ENCODE measurements around the gene POC1B. TPM values are rescaled to one million over a fixed set of nuclear protein-coding genes. Genes with fewer than 3 reads are reported as not detected.

Gene POC1B
- total RNA-seq, 1 donor from 2014 or later = 40.3 TPM

DNA sequence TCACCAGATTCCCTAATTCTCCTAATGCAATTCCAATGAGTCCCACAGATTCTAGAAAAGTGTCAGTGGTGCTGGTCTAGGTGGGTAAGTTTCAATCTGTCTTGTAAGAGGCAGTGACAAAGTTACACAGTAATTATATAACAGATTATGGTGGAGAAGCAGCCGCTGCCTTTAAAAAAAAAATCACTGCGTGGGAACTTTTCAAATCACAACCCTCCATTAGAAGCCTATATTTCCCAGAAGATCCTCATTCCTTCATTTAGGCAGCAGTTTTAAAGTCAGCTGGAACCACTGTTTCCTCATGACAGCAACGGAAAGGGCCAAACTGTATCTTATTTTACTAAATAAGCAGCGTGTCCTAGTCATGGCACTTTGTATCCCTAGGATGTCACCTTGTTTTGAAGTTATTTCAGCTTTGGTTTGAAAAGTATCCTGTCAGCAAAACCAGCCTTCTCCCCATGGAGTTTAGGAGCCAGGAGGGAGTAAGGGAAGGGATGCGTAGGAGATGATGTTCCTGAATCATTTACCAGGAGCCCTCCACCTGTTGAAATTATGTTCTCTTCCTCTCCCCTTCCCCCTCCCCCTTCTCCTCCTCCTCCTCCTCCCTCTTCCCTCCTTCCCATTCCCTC is 145.9 kb downstream of the POC1B start:
- H3K4me1 ChIP-seq = peaks cover 19% of the 10 kb centered on the region
- peaks cover 9% of the 10 kb centered on the region for H3K9me3 Mint-ChIP-seq
- H3K36me3 Mint-ChIP-seq = peaks cover 4% of the 10 kb centered on the region
- no peaks in the 10 kb centered on the region for H3K9me3 ChIP-seq (ENCODE audit: low read depth)
- H4K20me1 ChIP-seq (ENCODE audit: low read depth) = no peaks in the 10 kb centered on the region
- H3K36me3 ChIP-seq = no peaks in the 10 kb centered on the region
- H3K27me3 Mint-ChIP-seq (ENCODE audit: insufficient read depth, low read depth) = peaks cover 2% of the 10 kb centered on the region
- no peaks in the 10 kb centered on the region for H3K27me3 ChIP-seq
- no peaks in the 10 kb centered on the region for H3K79me2 ChIP-seq (ENCODE audit: low read depth)
- no peak overlapping the region for H3K4me3 ChIP-seq
- peak overlapping the region; percentile 72 for H3K27ac Mint-ChIP-seq
- no peak overlapping the region for H2AFZ ChIP-seq (replicated peaks)
- H3K4me2 ChIP-seq = no peak overlapping the region
- H3F3A ChIP-seq (ENCODE audit: low read depth) = peaks cover 8% of the 10 kb centered on the region
- H3K4me1 Mint-ChIP-seq = peaks cover 28% of the 10 kb centered on the region
- H3K27ac ChIP-seq = no peak overlapping the region
- DNase-seq (ENCODE audit: low spot score) = no peak
- no peak overlapping the region for H3K9ac ChIP-seq
- TF ChIP-seq EZH2phosphoT487 (IDR thresholded peaks at IDR 0.05) (no peak), EZH2 (IDR thresholded peaks at IDR 0.05) (no peak)
- TF ChIP-seq, protein P1, sequence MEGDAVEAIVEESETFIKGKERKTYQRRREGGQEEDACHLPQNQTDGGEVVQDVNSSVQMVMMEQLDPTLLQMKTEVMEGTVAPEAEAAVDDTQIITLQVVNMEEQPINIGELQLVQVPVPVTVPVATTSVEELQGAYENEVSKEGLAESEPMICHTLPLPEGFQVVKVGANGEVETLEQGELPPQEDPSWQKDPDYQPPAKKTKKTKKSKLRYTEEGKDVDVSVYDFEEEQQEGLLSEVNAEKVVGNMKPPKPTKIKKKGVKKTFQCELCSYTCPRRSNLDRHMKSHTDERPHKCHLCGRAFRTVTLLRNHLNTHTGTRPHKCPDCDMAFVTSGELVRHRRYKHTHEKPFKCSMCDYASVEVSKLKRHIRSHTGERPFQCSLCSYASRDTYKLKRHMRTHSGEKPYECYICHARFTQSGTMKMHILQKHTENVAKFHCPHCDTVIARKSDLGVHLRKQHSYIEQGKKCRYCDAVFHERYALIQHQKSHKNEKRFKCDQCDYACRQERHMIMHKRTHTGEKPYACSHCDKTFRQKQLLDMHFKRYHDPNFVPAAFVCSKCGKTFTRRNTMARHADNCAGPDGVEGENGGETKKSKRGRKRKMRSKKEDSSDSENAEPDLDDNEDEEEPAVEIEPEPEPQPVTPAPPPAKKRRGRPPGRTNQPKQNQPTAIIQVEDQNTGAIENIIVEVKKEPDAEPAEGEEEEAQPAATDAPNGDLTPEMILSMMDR (IDR thresholded peaks at IDR 0.05) = no peak
- H3K4me3 Mint-ChIP-seq = no peak overlapping the region

- H4K20me1 ChIP-seq (ENCODE audit: low read depth) = no peaks in the 10 kb centered on the region
- H3K4me3 Mint-ChIP-seq = no peak overlapping the region
Observed at GRCh38 chr12:89379148-89379838, 146.6 kb downstream of the POC1B start.

DNA sequence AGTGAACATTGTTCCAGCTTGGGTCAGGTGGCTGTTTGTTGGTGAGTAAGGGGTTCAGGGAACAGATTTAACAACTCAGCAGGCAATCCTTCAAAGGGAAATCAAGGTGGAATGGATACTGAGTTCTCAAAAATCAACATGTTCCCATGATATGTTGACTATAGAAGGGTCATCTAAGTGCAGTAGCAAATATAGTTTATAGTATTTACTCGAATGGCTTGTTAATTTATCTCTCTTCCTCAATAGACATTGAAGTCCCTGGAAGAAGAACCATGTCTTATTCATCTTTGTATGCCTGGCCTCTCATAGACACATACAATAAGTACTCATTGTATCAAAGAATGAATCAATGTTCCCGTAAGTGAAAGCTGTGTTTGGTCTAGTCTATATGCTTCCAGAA is 149.0 kb downstream of the POC1B start:
- peaks cover 8% of the 10 kb centered on the region for H3K4me1 Mint-ChIP-seq
- H2AFZ ChIP-seq (replicated peaks) = no peak overlapping the region
- no peaks in the 10 kb centered on the region for H3K79me2 ChIP-seq (ENCODE audit: low read depth)
- no peaks in the 10 kb centered on the region for H3K36me3 ChIP-seq
- H3K4me3 Mint-ChIP-seq = no peak overlapping the region
- no peaks in the 10 kb centered on the region for H4K20me1 ChIP-seq (ENCODE audit: low read depth)
- no peak for DNase-seq (ENCODE audit: low spot score)
- H3K27ac ChIP-seq = no peak overlapping the region
- H3K9me3 Mint-ChIP-seq = peaks cover 9% of the 10 kb centered on the region
- H3K9me3 ChIP-seq (ENCODE audit: low read depth) = no peaks in the 10 kb centered on the region
- H3K27me3 ChIP-seq = no peaks in the 10 kb centered on the region
- no peak overlapping the region for H3K4me2 ChIP-seq
- H3K4me1 ChIP-seq = no peaks in the 10 kb centered on the region
- no peak overlapping the region for H3K9ac ChIP-seq
- H3K36me3 Mint-ChIP-seq = peaks cover 6% of the 10 kb centered on the region
- no peaks in the 10 kb centered on the region for H3F3A ChIP-seq (ENCODE audit: low read depth)
- no peak for TF ChIP-seq EZH2 (IDR thresholded peaks at IDR 0.05)
- TF ChIP-seq, protein P1 (IDR thresholded peaks at IDR 0.05) = no peak
- no peak for TF ChIP-seq EZH2phosphoT487 (IDR thresholded peaks at IDR 0.05)
- H3K27me3 Mint-ChIP-seq (ENCODE audit: insufficient read depth, low read depth) = peaks cover 5% of the 10 kb centered on the region
- H3K4me3 ChIP-seq = no peak overlapping the region
- no peak overlapping the region for H3K27ac Mint-ChIP-seq

More at GRCh38 chr12:89379148-89379838, 146.6 kb downstream of the POC1B start:
- Mint-ChIP-seq H3K27me3 (ENCODE audit: insufficient read depth, low read depth) (peaks cover 2% of the 10 kb centered on the region), H3K36me3 (peaks cover 4% of the 10 kb centered on the region), H3K9me3 (peaks cover 9% of the 10 kb centered on the region), H3K27ac (peak overlapping the region; percentile 72), H3K4me1 (peaks cover 22% of the 10 kb centered on the region)
- Histone ChIP-seq H3K27ac (no peak overlapping the region), H3K4me3 (no peak overlapping the region), H2AFZ (replicated peaks) (no peak overlapping the region), H3F3A (ENCODE audit: low read depth) (peaks cover 4% of the 10 kb centered on the region), H3K4me1 (peaks cover 12% of the 10 kb centered on the region), H3K9ac (no peak overlapping the region), H3K9me3 (ENCODE audit: low read depth) (no peaks in the 10 kb centered on the region), H3K27me3 (no peaks in the 10 kb centered on the region), H3K79me2 (ENCODE audit: low read depth) (no peaks in the 10 kb centered on the region), H3K36me3 (no peaks in the 10 kb centered on the region), H3K4me2 (no peak overlapping the region)
- TF ChIP-seq, protein P1 (IDR thresholded peaks at IDR 0.05) = no peak
- TF ChIP-seq EZH2 (IDR thresholded peaks at IDR 0.05) (no peak), EZH2phosphoT487 (IDR thresholded peaks at IDR 0.05) (no peak)
- DNase-seq (ENCODE audit: low spot score) = no peak
